ENCODE results near the gene MGST3.

DNA sequence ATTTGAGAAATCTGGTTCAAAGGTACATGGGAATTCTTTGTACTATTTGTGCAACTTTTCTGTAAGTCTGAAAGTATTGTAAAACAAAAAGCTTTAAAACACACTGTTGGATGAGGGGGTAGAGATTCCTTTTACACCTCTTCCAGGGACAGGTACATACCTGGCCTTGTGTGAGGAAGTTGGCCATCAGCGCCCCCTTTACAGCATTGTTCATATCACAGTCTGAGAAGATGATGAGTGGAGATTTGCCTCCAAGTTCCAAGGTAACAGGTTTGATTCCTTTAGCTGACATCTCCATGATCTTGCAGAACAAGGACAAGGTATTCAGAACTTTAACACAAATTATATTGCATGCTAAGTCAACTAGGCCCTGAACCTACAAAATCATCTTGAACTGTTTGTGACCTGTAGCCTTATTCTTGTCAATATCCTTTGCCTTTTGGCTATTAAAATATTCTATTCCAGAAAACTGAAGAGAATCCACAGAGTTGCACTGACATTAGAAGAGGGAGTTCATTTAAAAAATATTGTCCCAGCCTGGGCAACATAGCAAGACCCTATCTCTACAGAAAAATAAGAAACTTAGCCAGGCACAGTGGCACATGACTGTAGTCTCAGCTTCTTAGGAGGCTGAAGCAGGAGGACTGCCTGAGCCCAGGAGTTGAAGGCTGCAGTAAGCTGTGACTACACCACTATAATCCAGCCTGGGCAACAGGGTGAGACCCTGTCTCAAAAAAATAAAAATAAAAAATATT is 48.4 kb downstream of the MGST3 start:
- TF ChIP-seq, protein P1, sequence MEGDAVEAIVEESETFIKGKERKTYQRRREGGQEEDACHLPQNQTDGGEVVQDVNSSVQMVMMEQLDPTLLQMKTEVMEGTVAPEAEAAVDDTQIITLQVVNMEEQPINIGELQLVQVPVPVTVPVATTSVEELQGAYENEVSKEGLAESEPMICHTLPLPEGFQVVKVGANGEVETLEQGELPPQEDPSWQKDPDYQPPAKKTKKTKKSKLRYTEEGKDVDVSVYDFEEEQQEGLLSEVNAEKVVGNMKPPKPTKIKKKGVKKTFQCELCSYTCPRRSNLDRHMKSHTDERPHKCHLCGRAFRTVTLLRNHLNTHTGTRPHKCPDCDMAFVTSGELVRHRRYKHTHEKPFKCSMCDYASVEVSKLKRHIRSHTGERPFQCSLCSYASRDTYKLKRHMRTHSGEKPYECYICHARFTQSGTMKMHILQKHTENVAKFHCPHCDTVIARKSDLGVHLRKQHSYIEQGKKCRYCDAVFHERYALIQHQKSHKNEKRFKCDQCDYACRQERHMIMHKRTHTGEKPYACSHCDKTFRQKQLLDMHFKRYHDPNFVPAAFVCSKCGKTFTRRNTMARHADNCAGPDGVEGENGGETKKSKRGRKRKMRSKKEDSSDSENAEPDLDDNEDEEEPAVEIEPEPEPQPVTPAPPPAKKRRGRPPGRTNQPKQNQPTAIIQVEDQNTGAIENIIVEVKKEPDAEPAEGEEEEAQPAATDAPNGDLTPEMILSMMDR (IDR thresholded peaks at IDR 0.05): no peak
- TF ChIP-seq EP300 (IDR thresholded peaks at IDR 0.05; ENCODE audit: borderline replicate concordance in 1 of 2, low read depth in 1 of 2, low read length in 1 of 2): no peak
